Measurements from ENCODE around the gene AP4E1.

GRCh38 chr15:50862553-50862952 lies 45.9 kb upstream of the AP4E1 start:
- TF ChIP-seq, protein P1, sequence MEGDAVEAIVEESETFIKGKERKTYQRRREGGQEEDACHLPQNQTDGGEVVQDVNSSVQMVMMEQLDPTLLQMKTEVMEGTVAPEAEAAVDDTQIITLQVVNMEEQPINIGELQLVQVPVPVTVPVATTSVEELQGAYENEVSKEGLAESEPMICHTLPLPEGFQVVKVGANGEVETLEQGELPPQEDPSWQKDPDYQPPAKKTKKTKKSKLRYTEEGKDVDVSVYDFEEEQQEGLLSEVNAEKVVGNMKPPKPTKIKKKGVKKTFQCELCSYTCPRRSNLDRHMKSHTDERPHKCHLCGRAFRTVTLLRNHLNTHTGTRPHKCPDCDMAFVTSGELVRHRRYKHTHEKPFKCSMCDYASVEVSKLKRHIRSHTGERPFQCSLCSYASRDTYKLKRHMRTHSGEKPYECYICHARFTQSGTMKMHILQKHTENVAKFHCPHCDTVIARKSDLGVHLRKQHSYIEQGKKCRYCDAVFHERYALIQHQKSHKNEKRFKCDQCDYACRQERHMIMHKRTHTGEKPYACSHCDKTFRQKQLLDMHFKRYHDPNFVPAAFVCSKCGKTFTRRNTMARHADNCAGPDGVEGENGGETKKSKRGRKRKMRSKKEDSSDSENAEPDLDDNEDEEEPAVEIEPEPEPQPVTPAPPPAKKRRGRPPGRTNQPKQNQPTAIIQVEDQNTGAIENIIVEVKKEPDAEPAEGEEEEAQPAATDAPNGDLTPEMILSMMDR (optimal IDR thresholded peaks at IDR 0.05 in 1 of 3, IDR thresholded peaks at IDR 0.05 in 1 of 3, conservative IDR thresholded peaks at IDR 0.05 in 1 of 3; ENCODE audit: extremely low read depth in 1 of 3, insufficient read depth in 2 of 3, low read length in 3 of 3): no peak
- no peak for TF ChIP-seq EZH2 (IDR thresholded peaks at IDR 0.05; ENCODE audit: low read length)

Data from keratinocyte (primary cell).